ENCODE measurements around the gene ETV6.

DNA sequence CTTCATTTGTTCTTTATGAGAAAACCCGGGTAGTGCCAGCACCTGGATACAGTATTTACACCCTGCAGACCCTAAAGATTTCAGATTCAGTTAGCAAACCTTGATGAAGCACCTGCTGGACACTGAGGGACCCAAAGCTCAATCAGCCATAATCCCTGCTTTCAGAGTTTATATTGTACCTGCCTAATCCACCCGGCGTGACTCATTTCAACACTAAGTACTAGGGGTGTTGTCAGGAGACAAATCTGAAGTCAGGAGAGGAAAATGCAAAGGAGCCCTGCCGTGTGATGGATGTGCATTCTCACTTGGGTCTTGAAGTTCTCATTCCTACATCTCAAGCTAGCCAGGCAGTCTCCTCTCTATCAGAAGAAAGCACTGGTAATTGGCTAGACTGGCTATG lies 244.5 kb downstream of the ETV6 start:
- TF ChIP-seq SIX5 (IDR thresholded peaks at IDR 0.05; ENCODE audit: low read depth, low read length) = no peak
- TF ChIP-seq KDM1A (IDR thresholded peaks at IDR 0.05; ENCODE audit: borderline replicate concordance, low read length) = no peak
- TF ChIP-seq, protein P1, sequence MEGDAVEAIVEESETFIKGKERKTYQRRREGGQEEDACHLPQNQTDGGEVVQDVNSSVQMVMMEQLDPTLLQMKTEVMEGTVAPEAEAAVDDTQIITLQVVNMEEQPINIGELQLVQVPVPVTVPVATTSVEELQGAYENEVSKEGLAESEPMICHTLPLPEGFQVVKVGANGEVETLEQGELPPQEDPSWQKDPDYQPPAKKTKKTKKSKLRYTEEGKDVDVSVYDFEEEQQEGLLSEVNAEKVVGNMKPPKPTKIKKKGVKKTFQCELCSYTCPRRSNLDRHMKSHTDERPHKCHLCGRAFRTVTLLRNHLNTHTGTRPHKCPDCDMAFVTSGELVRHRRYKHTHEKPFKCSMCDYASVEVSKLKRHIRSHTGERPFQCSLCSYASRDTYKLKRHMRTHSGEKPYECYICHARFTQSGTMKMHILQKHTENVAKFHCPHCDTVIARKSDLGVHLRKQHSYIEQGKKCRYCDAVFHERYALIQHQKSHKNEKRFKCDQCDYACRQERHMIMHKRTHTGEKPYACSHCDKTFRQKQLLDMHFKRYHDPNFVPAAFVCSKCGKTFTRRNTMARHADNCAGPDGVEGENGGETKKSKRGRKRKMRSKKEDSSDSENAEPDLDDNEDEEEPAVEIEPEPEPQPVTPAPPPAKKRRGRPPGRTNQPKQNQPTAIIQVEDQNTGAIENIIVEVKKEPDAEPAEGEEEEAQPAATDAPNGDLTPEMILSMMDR (IDR thresholded peaks at IDR 0.05; ENCODE audit: control extremely low read depth in 1 of 3, insufficient read depth in 1 of 3, low read depth in 1 of 3, low read length in 3 of 3) = no peak
- TF ChIP-seq, protein P2, sequence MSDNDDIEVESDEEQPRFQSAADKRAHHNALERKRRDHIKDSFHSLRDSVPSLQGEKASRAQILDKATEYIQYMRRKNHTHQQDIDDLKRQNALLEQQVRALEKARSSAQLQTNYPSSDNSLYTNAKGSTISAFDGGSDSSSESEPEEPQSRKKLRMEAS (IDR thresholded peaks at IDR 0.05) = no peak

All from H1 (cell line).